Measurements from ENCODE around the gene NUDCD2. TPM values are rescaled to one million over a fixed set of nuclear protein-coding genes. Genes with fewer than 3 reads are reported as not detected.
"Not testable (repeated sequence)": the region's sequence is repeated elsewhere in the genome, so short reads cannot be mapped to it uniquely, and the experiment has no call there.

The NUDCD2 gene
- total RNA-seq, 1 donor: 8.5 TPM

DNA sequence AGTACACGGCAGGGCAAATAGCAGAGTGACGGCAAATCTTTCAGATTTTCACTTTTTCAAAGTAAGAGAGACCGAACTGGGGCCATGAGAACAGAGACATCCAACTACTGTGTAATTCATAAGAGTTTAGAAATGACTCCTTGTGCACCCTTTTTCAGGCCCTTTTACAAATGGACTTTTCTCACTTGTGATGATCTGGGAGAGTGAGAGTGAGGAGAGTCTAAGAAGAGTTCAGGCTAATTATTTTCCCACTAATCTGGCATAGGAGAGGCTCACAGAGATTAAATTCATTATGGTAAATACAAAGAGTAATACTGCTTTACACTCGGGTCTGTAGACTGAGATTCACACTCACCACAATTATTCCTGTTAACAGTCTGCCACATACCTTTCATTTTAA lies 23.4 kb downstream of the NUDCD2 start:
- no peak for DNase-seq (ENCODE audit: low read depth)
- no peak for TF ChIP-seq CTCF (IDR thresholded peaks at IDR 0.05; ENCODE audit: insufficient read depth, low read length)
- H3K4me3 ChIP-seq (ENCODE audit: low read depth, low read length): no peak overlapping the region

DNA sequence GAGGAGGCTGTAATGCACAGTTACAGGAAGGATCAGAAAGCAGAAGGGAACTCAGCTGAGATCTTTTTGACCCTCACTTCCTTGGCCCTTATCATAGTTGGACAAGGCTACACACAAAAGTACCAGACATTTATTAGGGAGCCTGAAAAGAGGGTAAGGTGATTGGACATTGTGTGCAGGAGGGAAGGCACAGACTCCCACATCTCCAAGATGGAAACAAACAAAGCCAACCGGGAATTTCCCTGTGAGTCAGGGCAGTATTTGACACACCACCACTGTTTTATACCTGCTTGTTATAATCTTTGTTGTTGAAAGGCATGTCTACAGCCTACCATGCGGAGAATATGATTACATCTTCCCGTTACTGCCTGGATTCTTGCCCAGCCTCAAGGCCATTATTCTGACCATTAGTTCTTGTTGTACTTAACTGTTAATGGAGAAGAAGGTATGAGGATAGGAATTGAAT lies 25.5 kb downstream of the NUDCD2 start:
- H3K4me3 ChIP-seq (ENCODE audit: low read depth, low read length): no peak overlapping the region
- peak; percentile 61 for DNase-seq (ENCODE audit: low read depth)
- no peak for TF ChIP-seq CTCF (IDR thresholded peaks at IDR 0.05; ENCODE audit: insufficient read depth, low read length)

GRCh38 chr5:163433271-163433670 lies 26.6 kb downstream of the NUDCD2 start:
- no peak for TF ChIP-seq CTCF (IDR thresholded peaks at IDR 0.05; ENCODE audit: insufficient read depth, low read length)
- no peak overlapping the region for H3K4me3 ChIP-seq (ENCODE audit: low read depth, low read length)
- peak; percentile 13 for DNase-seq (ENCODE audit: low read depth)

GRCh38 chr5:163432544-163432943 lies 27.4 kb downstream of the NUDCD2 start:
- no peak overlapping the region for H3K4me3 ChIP-seq (ENCODE audit: low read depth, low read length)
- no peak for TF ChIP-seq CTCF (IDR thresholded peaks at IDR 0.05; ENCODE audit: insufficient read depth, low read length)
- no peak for DNase-seq (ENCODE audit: low read depth)

- not testable (repeated sequence) for H3K4me3 ChIP-seq (ENCODE audit: low read depth, low read length); DNase-seq (ENCODE audit: low read depth)
These were observed 33.8 kb downstream of the NUDCD2 start for GRCh38 chr5:163426128-163426527.

- no peak for TF ChIP-seq CTCF (IDR thresholded peaks at IDR 0.05; ENCODE audit: insufficient read depth, low read length)
- H3K4me3 ChIP-seq (ENCODE audit: low read depth, low read length): no peak overlapping the region
- no peak for DNase-seq (ENCODE audit: low read depth)
These were observed 35.1 kb downstream of the NUDCD2 start for GRCh38 chr5:163424836-163425235.

DNA sequence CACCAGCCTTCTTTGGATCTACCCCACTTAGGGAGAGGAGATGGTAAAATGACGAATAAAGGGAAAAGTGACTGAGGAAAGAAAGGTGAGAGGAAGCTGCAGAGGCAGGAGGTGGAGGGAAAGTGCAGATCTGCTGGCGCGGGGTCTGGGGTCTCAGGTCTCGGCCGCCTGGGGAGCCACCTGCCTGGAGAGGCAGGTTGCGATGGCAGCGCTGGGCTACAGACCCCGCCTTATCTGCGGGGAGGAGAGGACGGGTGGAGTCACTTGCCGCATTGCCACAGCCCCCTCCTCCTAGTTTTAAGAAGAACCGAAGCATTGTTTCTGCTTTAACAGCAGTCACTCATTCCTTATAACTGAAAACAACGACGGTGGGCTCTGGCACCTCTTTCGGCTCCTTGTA lies 44.2 kb downstream of the NUDCD2 start:
- not testable (repeated sequence) for DNase-seq (ENCODE audit: low read depth); H3K4me3 ChIP-seq (ENCODE audit: low read depth, low read length)

DNA sequence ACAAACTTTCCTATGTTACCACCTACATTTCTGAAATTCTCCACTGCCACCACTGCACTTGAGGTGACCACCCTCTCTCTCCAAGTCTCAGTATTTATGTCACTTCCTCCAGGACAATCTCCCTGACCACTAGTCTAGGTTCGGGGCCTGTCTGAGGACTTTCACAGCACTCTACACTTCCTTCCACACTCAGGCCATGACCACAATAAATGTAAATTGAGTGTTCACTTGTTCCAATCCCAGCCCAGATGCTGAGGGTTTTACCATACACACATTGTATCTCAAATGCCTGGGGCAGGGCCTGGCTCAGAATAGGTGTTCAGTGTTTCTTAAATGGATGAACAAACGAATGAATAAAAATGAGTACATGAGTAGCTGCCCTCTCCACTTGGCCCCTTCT lies 49.4 kb downstream of the NUDCD2 start:
- H3K4me3 ChIP-seq (ENCODE audit: low read depth, low read length): no peak overlapping the region
- no peak for DNase-seq (ENCODE audit: low read depth)
- TF ChIP-seq CTCF (IDR thresholded peaks at IDR 0.05; ENCODE audit: insufficient read depth, low read length): no peak

Data from fibroblast of the aortic adventitia (primary cell).